GM06990 (cell line): Measurements from ENCODE around the gene ARHGAP33.

Experiments used
- DNase-seq: peaks from one replicate; pipeline ENCODE4 v3.0.0-alpha.2; 2011; ENCODE audit not compliant: insufficient read length; ENCODE audit errors: extremely low read depth
- H3K27me3 ChIP-seq: replicated peaks from 2 replicates; pipeline ENCODE4 v1.6.0; 2011; ENCODE audit warnings: low read length; ENCODE audit not compliant: control insufficient read depth, insufficient read depth
- H3K36me3 ChIP-seq: 2 replicates; pipeline ENCODE4 v1.5.1; 2011; ENCODE audit warnings: low read length; ENCODE audit not compliant: control insufficient read depth, insufficient read depth
- H3K4me3 ChIP-seq: replicated peaks from 2 replicates; pipeline ENCODE4 v1.5.1; 2011; ENCODE audit warnings: low read depth, mild to moderate bottlenecking, control low read depth, low read length
- CTCF ChIP-seq: IDR thresholded peaks from 2 replicates; pipeline ENCODE4 v1.5.1; 2011; ENCODE audit warnings: low read length, control low read depth, mild to moderate bottlenecking, inconsistent platforms; ENCODE audit not compliant: insufficient read depth, poor library complexity, severe bottlenecking

ARHGAP33 gene

GRCh38 chr19:35730326-35730725, 45.0 kb upstream of the ARHGAP33 start:
- TF ChIP-seq CTCF = no peak
- no peak for DNase-seq
- H3K36me3 ChIP-seq = peaks cover 73% of the 10 kb centered on the region
- no peaks in the 10 kb centered on the region for H3K27me3 ChIP-seq
- no peak overlapping the region for H3K4me3 ChIP-seq

- peaks cover 69% of the 10 kb centered on the region for H3K36me3 ChIP-seq
- no peak for DNase-seq
- no peak for TF ChIP-seq CTCF
Measured at GRCh38 chr19:35731353-35731752, 44.0 kb upstream of the ARHGAP33 start.

GRCh38 chr19:35731779-35732405, 43.5 kb upstream of the ARHGAP33 start:
- TF ChIP-seq CTCF = no peak
- H3K27me3 ChIP-seq = no peaks in the 10 kb centered on the region
- no peak overlapping the region for H3K4me3 ChIP-seq
- no peak for DNase-seq
- peaks cover 70% of the 10 kb centered on the region for H3K36me3 ChIP-seq

More at GRCh38 chr19:35731353-35731752, 44.0 kb upstream of the ARHGAP33 start:
- H3K4me3 ChIP-seq = no peak overlapping the region
- H3K27me3 ChIP-seq = no peaks in the 10 kb centered on the region

GRCh38 chr19:35732540-35733179, 42.7 kb upstream of the ARHGAP33 start:
- DNase-seq = no peak
- TF ChIP-seq CTCF = no peak
- no peak overlapping the region for H3K4me3 ChIP-seq
- H3K36me3 ChIP-seq = peaks cover 66% of the 10 kb centered on the region
- H3K27me3 ChIP-seq = no peaks in the 10 kb centered on the region

- no peak overlapping the region for H3K4me3 ChIP-seq
- H3K27me3 ChIP-seq = no peaks in the 10 kb centered on the region
- DNase-seq = no peak
- TF ChIP-seq CTCF = no peak
- peaks cover 67% of the 10 kb centered on the region for H3K36me3 ChIP-seq
Measured at GRCh38 chr19:35733180-35734125, 41.9 kb upstream of the ARHGAP33 start.
